ENCODE data around the gene TTPAL. TPM values are rescaled to one million over a fixed set of nuclear protein-coding genes. Genes with fewer than 3 reads are reported as not detected.

Gene TTPAL
- total and polyA plus RNA-seq, 5 donors = 3.1 to 7.1 (median 6.7) TPM

GRCh38 chr20:44522841-44523240 lies 47.2 kb downstream of the TTPAL start:
- H3K9me3 ChIP-seq (ENCODE audit: control insufficient read depth, low read length) = no peaks in the 10 kb centered on the region
- no peaks in the 10 kb centered on the region for H3K27me3 ChIP-seq (ENCODE audit: control insufficient read depth, insufficient read depth)
- no peak overlapping the region for H3K27ac ChIP-seq (ENCODE audit: low read length)
- DNase-seq = no peak
- peaks cover 3% of the 10 kb centered on the region for H3K4me1 ChIP-seq (ENCODE audit: control insufficient read depth, insufficient read depth, low read length)
- 45% methylated on average over 1 of the region's 1 CpG for WGBS
- ATAC-seq = no peak
- H3K4me3 ChIP-seq (ENCODE audit: low read length) = no peak overlapping the region
- intact Hi-C loops (cut with DNase I) = loop anchor here in 2 of 4 donors (5.0 kb wide), 2 partner anchors 74 to 89 kb away; no protein-coding TSS in a partner anchor

GRCh38 chr20:44523746-44524145 lies 48.1 kb downstream of the TTPAL start:
- intact Hi-C loops (cut with DNase I) = loop anchor here in 2 of 4 donors (5.0 kb wide), 2 partner anchors 74 to 89 kb away; no protein-coding TSS in a partner anchor
- ATAC-seq (no peak), DNase-seq (no peak)
- no peaks in the 10 kb centered on the region for H3K9me3 ChIP-seq (ENCODE audit: control insufficient read depth, low read length)
- WGBS = 31% methylated on average over 4 of the region's 4 CpGs
- peaks cover 3% of the 10 kb centered on the region for H3K4me1 ChIP-seq (ENCODE audit: control insufficient read depth, insufficient read depth, low read length)
- no peaks in the 10 kb centered on the region for H3K27me3 ChIP-seq (ENCODE audit: control insufficient read depth, insufficient read depth)
- no peak overlapping the region for H3K27ac ChIP-seq (ENCODE audit: low read length)
- H3K4me3 ChIP-seq (ENCODE audit: low read length) = no peak overlapping the region

GRCh38 chr20:44526129-44526528 lies 50.5 kb downstream of the TTPAL start:
- WGBS = 77% methylated on average over 6 of the region's 6 CpGs
- H3K9me3 ChIP-seq (ENCODE audit: control insufficient read depth, low read length) = no peaks in the 10 kb centered on the region
- no peak overlapping the region for H3K4me3 ChIP-seq (ENCODE audit: low read length)
- no peak overlapping the region for H3K27ac ChIP-seq (ENCODE audit: low read length)
- DNase-seq (no peak), ATAC-seq (no peak)
- intact Hi-C loops (cut with DNase I) = no loop called here
- H3K4me1 ChIP-seq (ENCODE audit: control insufficient read depth, insufficient read depth, low read length) = no peaks in the 10 kb centered on the region
- no peaks in the 10 kb centered on the region for H3K27me3 ChIP-seq (ENCODE audit: control insufficient read depth, insufficient read depth)

- ATAC-seq = no peak
- no peak for DNase-seq
- intact Hi-C loops (cut with DNase I) = no loop called here
Measured at GRCh38 chr20:44527716-44528199, 52.1 kb downstream of the TTPAL start.

GRCh38 chr20:44528309-44528708 lies 52.6 kb downstream of the TTPAL start:
- ATAC-seq (no peak), DNase-seq (no peak)
- no peaks in the 10 kb centered on the region for H3K9me3 ChIP-seq (ENCODE audit: control insufficient read depth, low read length)
- no peak overlapping the region for H3K27ac ChIP-seq (ENCODE audit: low read length)
- peaks cover 5% of the 10 kb centered on the region for H3K4me1 ChIP-seq (ENCODE audit: control insufficient read depth, insufficient read depth, low read length)
- H3K4me3 ChIP-seq (ENCODE audit: low read length) = no peak overlapping the region
- 78% methylated on average over 6 of the region's 6 CpGs for WGBS
- no peaks in the 10 kb centered on the region for H3K27me3 ChIP-seq (ENCODE audit: control insufficient read depth, insufficient read depth)
- intact Hi-C loops (cut with DNase I) = no loop called here

More at GRCh38 chr20:44527716-44528199, 52.1 kb downstream of the TTPAL start:
- Histone ChIP-seq H3K27ac (ENCODE audit: low read length) (no peak overlapping the region), H3K4me1 (ENCODE audit: control insufficient read depth, insufficient read depth, low read length) (peaks cover 3% of the 10 kb centered on the region), H3K4me3 (ENCODE audit: low read length) (no peak overlapping the region), H3K9me3 (ENCODE audit: control insufficient read depth, low read length) (no peaks in the 10 kb centered on the region), H3K27me3 (ENCODE audit: control insufficient read depth, insufficient read depth) (no peaks in the 10 kb centered on the region)
- 66% methylated on average over 4 of the region's 4 CpGs for WGBS

- Histone ChIP-seq H3K27me3 (ENCODE audit: control insufficient read depth, insufficient read depth) (no peaks in the 10 kb centered on the region), H3K4me1 (ENCODE audit: control insufficient read depth, insufficient read depth, low read length) (peaks cover 5% of the 10 kb centered on the region), H3K9me3 (ENCODE audit: control insufficient read depth, low read length) (no peaks in the 10 kb centered on the region), H3K27ac (ENCODE audit: low read length) (peak overlapping the region; percentile 49), H3K4me3 (ENCODE audit: low read length) (peak overlapping the region; percentile 91)
- intact Hi-C loops (cut with DNase I) = loop anchor here in 2 of 4 donors (5.0 to 10.0 kb wide), 2 partner anchors 70 to 72 kb away; no protein-coding TSS in a partner anchor
- ATAC-seq (peak in 1 of 2 donors; percentile 5), DNase-seq (peak in 1 of 3 donors; percentile 68)
- 7% methylated on average over 11 of the region's 11 CpGs for WGBS
Measured at GRCh38 chr20:44532259-44532980, 56.7 kb downstream of the TTPAL start.

GRCh38 chr20:44532981-44533331 lies 57.3 kb downstream of the TTPAL start:
- WGBS = 78% methylated on average over 2 of the region's 2 CpGs
- H3K27me3 ChIP-seq (ENCODE audit: control insufficient read depth, insufficient read depth) = no peaks in the 10 kb centered on the region
- ATAC-seq (no peak), DNase-seq (no peak)
- no peaks in the 10 kb centered on the region for H3K9me3 ChIP-seq (ENCODE audit: control insufficient read depth, low read length)
- peaks cover 5% of the 10 kb centered on the region for H3K4me1 ChIP-seq (ENCODE audit: control insufficient read depth, insufficient read depth, low read length)
- intact Hi-C loops (cut with DNase I) = loop anchor here in 2 of 4 donors (5.0 to 10.0 kb wide), 2 partner anchors 69 to 72 kb away; no protein-coding TSS in a partner anchor
- peak overlapping the region; percentile 49 for H3K27ac ChIP-seq (ENCODE audit: low read length)
- H3K4me3 ChIP-seq (ENCODE audit: low read length) = peak overlapping the region; percentile 91

GRCh38 chr20:44533928-44534327 lies 58.3 kb downstream of the TTPAL start:
- Histone ChIP-seq H3K27me3 (ENCODE audit: control insufficient read depth, insufficient read depth) (no peaks in the 10 kb centered on the region), H3K27ac (ENCODE audit: low read length) (no peak overlapping the region), H3K4me3 (ENCODE audit: low read length) (no peak overlapping the region), H3K4me1 (ENCODE audit: control insufficient read depth, insufficient read depth, low read length) (peaks cover 5% of the 10 kb centered on the region), H3K9me3 (ENCODE audit: control insufficient read depth, low read length) (no peaks in the 10 kb centered on the region)
- intact Hi-C loops (cut with DNase I) = loop anchor here in 2 of 4 donors (5.0 to 10.0 kb wide), 2 partner anchors 68 to 71 kb away; no protein-coding TSS in a partner anchor
- WGBS = 61% methylated on average over 4 of the region's 4 CpGs
- DNase-seq (no peak), ATAC-seq (no peak)

GRCh38 chr20:44536175-44536574 lies 60.5 kb downstream of the TTPAL start:
- DNase-seq (no peak), ATAC-seq (no peak)
- WGBS = 90% methylated on average over 3 of the region's 3 CpGs
- intact Hi-C loops (cut with DNase I) = loop anchor here in 2 of 4 donors (5.0 to 10.0 kb wide), 2 partner anchors 69 to 81 kb away; no protein-coding TSS in a partner anchor
- H3K4me1 ChIP-seq (ENCODE audit: control insufficient read depth, insufficient read depth, low read length) = peaks cover 5% of the 10 kb centered on the region
- no peak overlapping the region for H3K27ac ChIP-seq (ENCODE audit: low read length)
- H3K27me3 ChIP-seq (ENCODE audit: control insufficient read depth, insufficient read depth) = no peaks in the 10 kb centered on the region
- H3K4me3 ChIP-seq (ENCODE audit: low read length) = no peak overlapping the region
- H3K9me3 ChIP-seq (ENCODE audit: control insufficient read depth, low read length) = no peaks in the 10 kb centered on the region

GRCh38 chr20:44537993-44538392 lies 62.3 kb downstream of the TTPAL start:
- H3K4me3 ChIP-seq (ENCODE audit: low read length) = no peak overlapping the region
- no peak for DNase-seq
- H3K4me1 ChIP-seq (ENCODE audit: control insufficient read depth, insufficient read depth, low read length) = peaks cover under 1% of the 10 kb centered on the region
- no peak for ATAC-seq
- H3K27ac ChIP-seq (ENCODE audit: low read length) = no peak overlapping the region
- 37% methylated on average over 1 of the region's 1 CpG for WGBS
- H3K9me3 ChIP-seq (ENCODE audit: control insufficient read depth, low read length) = no peaks in the 10 kb centered on the region
- H3K27me3 ChIP-seq (ENCODE audit: control insufficient read depth, insufficient read depth) = no peaks in the 10 kb centered on the region
- intact Hi-C loops (cut with DNase I) = loop anchor here in 3 of 4 donors (2.0 to 10.0 kb wide), 3 partner anchors 67 to 79 kb away; no protein-coding TSS in a partner anchor

GRCh38 chr20:44540834-44541233 lies 65.2 kb downstream of the TTPAL start:
- WGBS = 54% methylated on average over 6 of the region's 6 CpGs
- no peak overlapping the region for H3K4me3 ChIP-seq (ENCODE audit: low read length)
- H3K9me3 ChIP-seq (ENCODE audit: control insufficient read depth, low read length) = no peaks in the 10 kb centered on the region
- H3K4me1 ChIP-seq (ENCODE audit: control insufficient read depth, insufficient read depth, low read length) = peaks cover 2% of the 10 kb centered on the region
- no peaks in the 10 kb centered on the region for H3K27me3 ChIP-seq (ENCODE audit: control insufficient read depth, insufficient read depth)
- ATAC-seq = peak; percentile 28 to 64
- no peak overlapping the region for H3K27ac ChIP-seq (ENCODE audit: low read length)
- no peak for DNase-seq
- intact Hi-C loops (cut with DNase I) = no loop called here
